Activated T-cell treated with anti-CD3 and anti-CD28 coated beads for 1 hour (primary cell): ENCODE data around the gene REX1BD.

ENCODE experiments used
- DNase-seq: peaks from one replicate; pipeline ENCODE4 v3.0.0-alpha.2; 2020; ENCODE audit warnings: low read depth

The REX1BD gene

DNA sequence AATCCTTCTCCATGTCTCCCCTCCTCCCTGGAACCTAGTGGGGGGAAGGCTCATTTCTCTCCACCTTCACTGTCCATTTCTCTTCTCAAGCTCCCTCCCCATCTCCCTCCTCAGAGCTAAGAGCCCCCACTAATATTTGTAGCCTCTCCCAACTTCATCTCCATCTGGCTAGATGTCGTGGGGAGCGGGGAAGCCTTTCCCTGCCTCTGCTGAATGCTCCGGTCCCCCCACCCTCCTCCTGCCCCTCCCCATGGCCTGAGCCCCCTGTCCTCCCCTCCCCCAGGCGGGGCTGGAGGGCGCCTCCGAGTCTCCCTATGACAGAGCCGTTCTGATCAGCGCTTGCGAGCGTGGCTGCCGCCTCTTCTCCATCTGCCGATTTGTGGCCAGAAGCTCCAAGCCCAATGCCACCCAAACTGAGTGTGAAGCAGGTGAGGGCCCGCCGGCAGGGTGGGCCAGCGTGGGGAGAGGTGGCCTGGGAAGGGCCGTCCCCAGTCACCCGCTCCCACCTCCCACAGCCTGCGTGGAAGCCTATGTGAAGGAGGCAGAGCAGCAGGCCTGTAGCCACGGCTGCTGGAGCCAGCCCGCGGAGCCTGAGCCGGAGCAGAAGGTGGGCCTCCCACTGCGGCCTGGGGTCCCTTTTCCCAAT is 25.1 kb downstream of the REX1BD start:
- no peak for DNase-seq

- no peak for DNase-seq
Measured at GRCh38 chr19:18616023-18616422, 27.4 kb downstream of the REX1BD start.

GRCh38 chr19:18617562-18617961 is 29.0 kb downstream of the REX1BD start:
- DNase-seq = no peak

GRCh38 chr19:18618236-18618635 is 29.6 kb downstream of the REX1BD start:
- DNase-seq = no peak

DNA sequence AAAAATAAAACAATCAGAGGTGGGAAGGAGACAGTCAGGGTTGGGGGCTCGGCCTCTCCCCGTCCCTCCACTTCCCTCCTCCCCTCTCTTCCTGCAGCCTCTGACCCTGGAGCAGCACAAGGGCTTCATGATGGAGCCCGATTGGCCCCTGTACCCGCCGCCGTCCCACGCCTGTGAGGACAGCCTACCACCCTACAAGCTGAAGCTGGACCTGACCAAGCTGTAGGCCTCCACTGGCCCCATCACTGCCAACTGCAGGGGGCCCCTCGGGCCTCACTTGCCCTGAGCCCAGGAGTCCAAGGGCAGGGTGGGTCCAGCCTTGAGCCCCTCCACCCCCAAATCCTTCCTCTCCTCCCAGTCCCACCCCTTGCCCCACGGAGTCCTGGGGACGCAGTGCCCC is 31.7 kb downstream of the REX1BD start:
- DNase-seq = no peak

- no peak for DNase-seq
Measured at GRCh38 chr19:18620902-18621301, 32.3 kb downstream of the REX1BD start.

GRCh38 chr19:18626906-18627305 is 38.3 kb downstream of the REX1BD start:
- DNase-seq = no peak

DNA sequence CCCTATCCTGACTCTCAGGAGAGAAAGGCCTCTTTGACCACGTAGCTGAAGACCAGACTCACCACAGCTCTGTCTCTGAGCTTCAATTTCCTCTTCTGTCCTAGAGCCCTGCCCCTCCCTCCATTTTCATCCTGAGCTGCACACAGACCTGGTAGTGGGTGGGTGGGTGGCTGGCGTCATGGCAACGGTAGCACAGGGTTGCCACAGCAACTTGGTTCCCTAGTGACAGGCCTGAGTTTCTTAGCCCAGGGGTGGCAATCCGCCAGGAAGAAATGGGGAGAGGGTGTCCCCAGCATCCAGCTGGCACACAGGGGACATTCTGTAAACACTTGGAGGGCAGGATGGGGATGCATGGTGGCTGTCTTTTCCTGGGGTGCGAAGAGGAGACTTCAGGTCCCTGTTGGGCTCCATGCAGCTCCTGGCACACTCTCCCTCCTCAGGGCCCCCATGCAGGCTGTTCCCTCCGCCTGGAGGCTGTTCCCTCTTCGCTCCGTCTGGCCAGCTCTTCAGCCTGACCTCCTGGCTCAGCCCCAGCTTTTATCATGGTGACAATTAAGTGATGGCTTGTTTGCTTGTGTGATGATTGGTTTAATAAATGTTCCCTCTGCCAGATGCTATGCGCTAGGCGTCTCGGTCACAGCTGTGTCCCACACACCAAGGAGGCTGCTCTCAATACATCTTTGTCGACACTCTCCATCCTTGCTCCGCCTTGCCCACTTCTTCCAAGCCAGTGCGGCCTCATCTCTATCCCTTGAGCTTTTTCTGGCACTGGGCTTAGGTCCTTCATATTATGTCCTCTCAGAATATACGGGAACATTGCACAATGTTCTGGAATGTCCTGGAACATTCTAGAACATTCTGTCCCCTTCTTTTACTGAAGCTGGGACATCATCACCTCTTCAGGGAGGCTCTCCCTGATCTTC is 40.8 kb downstream of the REX1BD start:
- no peak for DNase-seq

DNA sequence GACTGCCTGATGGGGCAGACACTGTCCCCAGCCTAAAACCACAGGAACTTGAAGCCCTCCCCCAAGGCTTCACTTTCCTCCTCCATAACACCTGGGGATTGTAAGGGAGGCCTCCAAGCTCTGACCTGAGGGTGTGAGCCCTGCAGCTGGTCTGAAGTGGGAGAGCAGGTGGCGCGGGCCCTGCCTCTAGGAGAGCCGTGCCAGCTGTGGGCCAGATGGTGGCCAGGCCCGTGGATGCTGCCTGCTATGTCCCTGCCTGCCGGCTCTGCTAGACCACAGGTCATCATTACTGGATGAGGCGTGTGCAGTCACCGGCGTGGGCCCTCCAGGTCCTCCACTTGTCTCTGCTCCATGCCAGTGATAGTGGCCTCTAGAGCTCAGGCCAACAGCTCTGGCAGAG is 44.7 kb downstream of the REX1BD start:
- DNase-seq = no peak

DNA sequence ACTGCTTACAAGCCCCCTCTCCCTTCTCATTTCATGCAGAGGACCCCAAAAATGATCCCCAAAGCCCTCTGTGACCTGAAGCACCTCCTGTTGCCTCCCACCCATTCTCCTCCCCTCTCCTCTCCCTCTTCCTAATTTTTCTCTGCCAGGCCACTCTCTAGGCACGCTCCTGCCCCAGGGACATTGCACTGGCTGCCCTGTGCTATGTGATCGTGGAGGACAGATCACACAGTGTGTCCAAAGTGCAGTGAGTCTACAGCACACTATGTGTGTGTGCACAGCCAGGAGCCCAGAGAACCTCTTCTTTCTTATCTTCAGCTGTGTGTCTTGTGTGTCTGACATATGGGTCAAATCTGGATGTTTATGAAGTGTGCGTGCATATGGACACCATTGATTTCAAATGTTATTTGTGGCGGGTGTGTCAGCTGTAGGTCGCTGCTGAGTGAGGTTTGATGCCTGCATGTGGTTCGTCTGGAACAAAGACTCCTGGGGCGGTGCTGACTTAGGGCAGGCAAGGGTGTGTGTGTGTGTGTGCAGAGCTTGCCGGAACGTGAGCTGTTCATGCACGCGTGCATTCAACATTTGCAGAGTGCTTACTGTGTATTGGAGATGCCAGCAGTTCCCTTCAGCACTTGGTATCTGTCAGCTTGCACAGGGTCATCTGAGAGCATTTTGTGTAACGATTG is 46.2 kb downstream of the REX1BD start:
- DNase-seq = no peak

- DNase-seq = no peak
Measured at GRCh38 chr19:18635831-18636182, 47.2 kb downstream of the REX1BD start.

DNA sequence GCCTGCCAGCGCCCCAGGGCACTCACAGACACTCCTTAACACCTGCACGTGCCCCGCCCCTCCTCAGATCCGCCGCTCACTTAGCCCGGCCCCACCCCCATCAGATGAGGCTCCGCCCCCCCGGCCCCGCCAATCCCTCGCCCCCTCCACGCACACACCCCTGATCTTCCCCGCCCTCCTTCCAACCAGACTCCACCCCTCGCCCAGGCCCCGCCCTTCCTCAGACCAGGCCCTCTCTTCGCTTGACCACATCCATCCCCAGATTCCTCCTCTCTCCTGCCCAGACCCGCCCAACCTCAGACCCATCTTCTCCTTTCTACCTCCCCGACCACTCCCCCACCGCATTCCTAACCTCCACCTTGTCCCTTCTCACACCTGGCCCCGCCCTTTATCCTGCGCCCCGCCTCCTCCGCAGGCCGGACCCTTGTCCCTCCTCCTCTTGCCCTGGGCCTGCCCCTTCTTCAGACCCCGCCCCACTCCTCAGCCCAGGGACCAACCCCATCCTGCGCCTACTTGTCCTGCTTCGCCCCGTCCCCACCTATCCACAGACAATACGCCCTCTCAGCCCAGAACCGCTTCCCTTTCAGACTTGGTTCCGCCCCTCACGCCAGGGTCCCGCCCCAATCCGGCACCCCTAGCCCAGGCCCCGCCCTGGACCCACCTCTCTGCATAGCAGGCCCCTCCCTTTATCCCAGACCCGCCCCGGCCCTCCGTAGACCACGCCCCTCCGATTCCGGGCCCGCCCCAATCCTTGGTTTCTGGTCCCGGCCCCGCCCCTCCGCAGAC is 47.8 kb downstream of the REX1BD start:
- peak; percentile 100 for DNase-seq

DNA sequence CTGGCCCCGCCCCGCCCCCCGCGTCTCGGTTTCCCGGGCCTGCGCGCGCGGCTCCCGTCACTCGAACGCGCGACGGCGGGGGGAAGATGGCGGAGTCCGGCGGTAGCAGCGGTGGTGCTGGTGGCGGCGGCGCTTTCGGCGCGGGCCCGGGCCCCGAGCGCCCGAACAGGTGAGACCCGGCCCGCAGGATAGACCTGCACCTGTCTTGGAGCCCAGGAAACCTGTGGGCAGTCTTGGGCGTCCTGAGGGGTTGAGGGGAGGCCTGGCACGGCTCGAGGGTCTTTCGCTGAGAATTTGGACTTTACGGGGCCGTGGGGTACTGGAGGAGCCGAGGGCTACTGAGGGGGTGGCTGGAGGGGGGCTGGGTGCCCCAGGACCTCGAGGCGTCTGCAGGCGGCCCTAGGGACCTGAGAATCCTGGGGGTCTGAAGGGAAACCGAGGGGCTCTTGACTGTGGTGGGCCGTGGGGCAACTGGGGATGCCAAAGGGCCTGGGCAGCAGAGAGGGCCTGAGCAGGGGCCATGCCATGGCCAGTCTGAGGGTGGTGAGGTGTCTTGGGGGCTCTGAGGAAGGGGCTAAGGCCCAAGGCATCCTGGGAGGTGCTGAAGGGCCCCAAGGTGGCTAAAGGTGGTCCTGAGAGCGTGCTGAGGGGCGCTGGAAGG is 48.5 kb downstream of the REX1BD start, which contains the start of gene KLHL26:
Gene KLHL26 (plus strand): TSS at position 60 of the 661 bp plus-strand sequence. CDS start 27 bp downstream, at position 87.
- DNase-seq = no peak

- no peak for DNase-seq
Measured at GRCh38 chr19:18637673-18638630, 49.4 kb downstream of the REX1BD start.

DNA sequence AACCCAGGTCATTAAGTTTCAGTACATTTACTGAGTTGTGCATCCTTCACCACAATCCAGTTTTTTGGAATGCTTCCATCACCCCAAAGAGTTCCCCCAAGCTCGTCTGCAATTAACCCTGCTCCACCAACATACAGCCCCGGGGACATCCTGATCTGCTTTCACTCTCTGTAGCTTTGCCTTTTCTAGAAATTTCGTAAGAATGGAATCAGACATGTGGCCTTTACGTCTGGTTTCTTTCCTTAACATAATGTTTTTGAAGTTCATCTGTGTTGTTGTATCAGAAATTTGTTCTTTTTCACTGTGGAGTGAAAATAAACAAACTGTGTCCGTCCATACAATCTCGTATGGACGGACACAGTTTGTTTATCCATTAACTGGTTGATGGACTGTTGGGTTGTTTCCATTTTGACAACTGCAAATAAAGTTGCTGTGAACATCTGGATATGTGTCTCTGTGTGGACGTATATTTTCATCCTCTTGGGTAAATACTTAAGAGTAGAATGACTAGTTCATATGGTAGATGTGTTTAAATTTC is 51.2 kb downstream of the REX1BD start:
- DNase-seq = no peak
